ENCODE measurements around the gene DIDO1. TPM values are rescaled to one million over a fixed set of nuclear protein-coding genes. Genes with fewer than 3 reads are reported as not detected.

DIDO1 gene
- total RNA-seq, 1 donor from 2014 or later = 41.6 TPM

DNA sequence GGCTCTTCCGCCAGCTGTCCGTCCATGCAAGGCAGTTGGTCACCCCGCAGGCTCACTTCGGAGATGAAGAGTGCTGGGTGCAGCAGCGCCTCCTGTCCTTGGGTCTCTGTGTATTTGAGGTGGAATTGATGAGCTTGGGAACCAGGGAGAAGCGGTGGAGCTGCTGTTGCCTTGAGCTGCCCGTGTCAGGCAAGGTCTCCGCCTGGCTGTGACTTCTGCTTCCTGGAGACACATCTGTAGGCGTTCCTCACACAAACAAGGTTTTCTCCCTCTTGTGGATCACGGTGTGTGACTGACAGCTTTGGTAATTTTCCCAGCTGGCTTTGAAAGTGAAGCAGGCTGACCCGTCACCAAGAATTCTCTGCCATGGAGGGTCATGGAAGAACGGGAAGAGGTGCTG, 23.7 kb upstream of the DIDO1 start:
- peaks cover 8% of the 10 kb centered on the region for H3K4me1 Mint-ChIP-seq (ENCODE audit: low read depth)
- H3K27me3 Mint-ChIP-seq (ENCODE audit: low read depth) = no peaks in the 10 kb centered on the region
- no peak for DNase-seq (ENCODE audit: low spot score)
- H3K36me3 Mint-ChIP-seq (ENCODE audit: low read depth) = peaks cover 23% of the 10 kb centered on the region
- H3K27ac Mint-ChIP-seq (ENCODE audit: unreplicated experiment) = no peak overlapping the region
- TF ChIP-seq, protein P1, sequence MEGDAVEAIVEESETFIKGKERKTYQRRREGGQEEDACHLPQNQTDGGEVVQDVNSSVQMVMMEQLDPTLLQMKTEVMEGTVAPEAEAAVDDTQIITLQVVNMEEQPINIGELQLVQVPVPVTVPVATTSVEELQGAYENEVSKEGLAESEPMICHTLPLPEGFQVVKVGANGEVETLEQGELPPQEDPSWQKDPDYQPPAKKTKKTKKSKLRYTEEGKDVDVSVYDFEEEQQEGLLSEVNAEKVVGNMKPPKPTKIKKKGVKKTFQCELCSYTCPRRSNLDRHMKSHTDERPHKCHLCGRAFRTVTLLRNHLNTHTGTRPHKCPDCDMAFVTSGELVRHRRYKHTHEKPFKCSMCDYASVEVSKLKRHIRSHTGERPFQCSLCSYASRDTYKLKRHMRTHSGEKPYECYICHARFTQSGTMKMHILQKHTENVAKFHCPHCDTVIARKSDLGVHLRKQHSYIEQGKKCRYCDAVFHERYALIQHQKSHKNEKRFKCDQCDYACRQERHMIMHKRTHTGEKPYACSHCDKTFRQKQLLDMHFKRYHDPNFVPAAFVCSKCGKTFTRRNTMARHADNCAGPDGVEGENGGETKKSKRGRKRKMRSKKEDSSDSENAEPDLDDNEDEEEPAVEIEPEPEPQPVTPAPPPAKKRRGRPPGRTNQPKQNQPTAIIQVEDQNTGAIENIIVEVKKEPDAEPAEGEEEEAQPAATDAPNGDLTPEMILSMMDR (IDR thresholded peaks at IDR 0.05) = no peak
- H3K4me3 Mint-ChIP-seq (ENCODE audit: unreplicated experiment) = no peak overlapping the region
- peaks cover 4% of the 10 kb centered on the region for H3K9me3 Mint-ChIP-seq (ENCODE audit: low read depth)

DNA sequence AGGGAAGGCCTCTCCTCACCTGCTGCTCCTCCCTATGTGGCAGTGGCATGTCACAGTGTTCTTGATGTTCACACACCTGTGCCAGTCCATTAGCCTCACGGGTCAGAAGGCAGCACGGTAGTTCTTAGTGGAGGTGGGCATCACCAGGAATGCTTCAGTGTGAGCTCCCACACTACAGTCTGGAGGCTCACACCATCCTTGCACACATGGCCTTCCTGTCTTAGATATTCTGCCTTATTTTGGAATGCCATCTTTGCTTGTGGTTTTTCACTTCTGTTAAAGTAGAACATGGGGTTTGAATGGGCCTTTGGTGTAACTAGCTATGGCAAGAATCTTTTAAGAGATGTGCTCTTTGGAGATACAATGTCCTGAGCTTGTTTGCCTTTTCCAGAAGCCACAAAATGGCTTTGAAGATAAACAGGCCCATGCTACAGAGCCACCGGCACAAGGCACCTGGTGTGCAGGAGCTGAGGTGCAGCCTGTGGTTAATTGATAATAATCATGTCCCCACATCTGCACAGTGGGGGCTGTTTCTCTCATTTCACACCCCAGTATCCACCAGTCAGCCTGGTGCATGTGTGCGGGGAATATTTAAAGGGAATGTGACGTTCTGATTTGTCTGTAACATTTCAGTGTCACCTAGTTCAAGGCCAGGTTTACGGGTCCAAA, 23.0 kb upstream of the DIDO1 start:
- no peak for DNase-seq (ENCODE audit: low spot score)
- Mint-ChIP-seq H3K4me1 (ENCODE audit: low read depth) (peaks cover 8% of the 10 kb centered on the region), H3K4me3 (ENCODE audit: unreplicated experiment) (no peak overlapping the region), H3K36me3 (ENCODE audit: low read depth) (peaks cover 26% of the 10 kb centered on the region), H3K27ac (ENCODE audit: unreplicated experiment) (no peak overlapping the region), H3K27me3 (ENCODE audit: low read depth) (no peaks in the 10 kb centered on the region), H3K9me3 (ENCODE audit: low read depth) (peaks cover 4% of the 10 kb centered on the region)
- TF ChIP-seq, protein P1 (IDR thresholded peaks at IDR 0.05) = no peak

DNA sequence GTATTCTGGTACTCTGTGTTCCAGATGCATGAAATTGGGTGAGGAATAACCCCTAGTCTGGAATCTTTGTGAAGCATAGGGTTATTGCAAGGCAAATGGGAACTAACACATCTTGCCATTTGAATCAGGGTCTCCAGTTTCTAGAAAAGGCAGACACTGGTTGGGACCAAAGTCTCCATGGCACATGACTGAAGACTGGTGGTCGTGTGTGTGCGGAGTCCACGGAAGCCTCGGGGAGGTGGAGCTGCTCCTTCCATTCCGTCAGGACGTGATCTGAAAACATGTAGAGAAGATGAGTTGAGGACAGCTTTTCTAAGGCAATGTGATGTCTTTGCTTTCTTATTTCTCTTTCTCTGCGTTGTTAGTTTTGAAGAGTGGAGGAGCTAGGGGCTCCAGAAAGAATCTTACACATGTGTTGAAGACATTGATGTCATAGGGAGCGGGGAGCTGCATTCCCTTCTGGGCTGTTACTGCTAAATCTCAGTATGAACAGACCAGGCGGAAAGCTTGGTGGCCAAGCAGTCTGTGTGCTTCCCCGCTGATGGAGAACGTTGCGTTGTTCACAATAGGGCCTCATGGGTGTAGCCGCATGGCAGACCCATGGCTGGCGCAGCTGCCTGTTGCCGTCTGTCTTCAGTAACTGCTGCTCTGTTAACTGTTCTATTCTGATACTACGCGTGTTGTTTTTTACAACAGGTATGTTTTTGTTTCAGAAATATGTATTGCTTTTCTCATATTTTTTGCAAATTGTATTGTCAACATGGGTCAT, 21.4 kb upstream of the DIDO1 start:
- H3K27ac Mint-ChIP-seq (ENCODE audit: unreplicated experiment) = no peak overlapping the region
- H3K9me3 Mint-ChIP-seq (ENCODE audit: low read depth) = peaks cover 4% of the 10 kb centered on the region
- DNase-seq (ENCODE audit: low spot score) = no peak
- H3K27me3 Mint-ChIP-seq (ENCODE audit: low read depth) = no peaks in the 10 kb centered on the region
- TF ChIP-seq, protein P1 (IDR thresholded peaks at IDR 0.05) = no peak
- no peaks in the 10 kb centered on the region for H3K4me1 Mint-ChIP-seq (ENCODE audit: low read depth)
- H3K36me3 Mint-ChIP-seq (ENCODE audit: low read depth) = peaks cover 34% of the 10 kb centered on the region
- H3K4me3 Mint-ChIP-seq (ENCODE audit: unreplicated experiment) = no peak overlapping the region

DNA sequence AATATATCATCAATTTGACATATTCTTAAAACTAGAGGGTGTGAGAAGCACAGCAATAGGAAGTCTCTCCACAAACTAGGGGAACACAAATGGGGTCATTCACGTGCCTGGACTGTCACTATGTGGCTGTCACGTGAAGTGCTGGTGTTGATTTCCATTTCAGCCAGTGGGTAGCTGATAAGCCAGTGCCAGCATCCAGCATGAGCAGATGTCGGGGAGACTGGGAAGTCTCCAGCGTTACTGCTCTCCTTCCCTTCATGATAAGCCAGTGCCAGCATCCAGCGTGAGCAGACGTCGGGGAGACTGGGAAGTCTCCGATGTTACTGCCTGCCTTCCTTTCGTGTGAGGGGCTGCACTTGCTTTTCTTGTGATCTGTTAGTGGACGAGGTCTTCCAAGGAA, 20.6 kb upstream of the DIDO1 start:
- peaks cover 3% of the 10 kb centered on the region for H3K4me1 Mint-ChIP-seq (ENCODE audit: low read depth)
- DNase-seq (ENCODE audit: low spot score) = no peak
- H3K36me3 Mint-ChIP-seq (ENCODE audit: low read depth) = peaks cover 34% of the 10 kb centered on the region
- no peaks in the 10 kb centered on the region for H3K27me3 Mint-ChIP-seq (ENCODE audit: low read depth)
- H3K9me3 Mint-ChIP-seq (ENCODE audit: low read depth) = peaks cover 4% of the 10 kb centered on the region
- H3K27ac Mint-ChIP-seq (ENCODE audit: unreplicated experiment) = no peak overlapping the region
- no peak overlapping the region for H3K4me3 Mint-ChIP-seq (ENCODE audit: unreplicated experiment)
- TF ChIP-seq, protein P1 (IDR thresholded peaks at IDR 0.05) = no peak

DNA sequence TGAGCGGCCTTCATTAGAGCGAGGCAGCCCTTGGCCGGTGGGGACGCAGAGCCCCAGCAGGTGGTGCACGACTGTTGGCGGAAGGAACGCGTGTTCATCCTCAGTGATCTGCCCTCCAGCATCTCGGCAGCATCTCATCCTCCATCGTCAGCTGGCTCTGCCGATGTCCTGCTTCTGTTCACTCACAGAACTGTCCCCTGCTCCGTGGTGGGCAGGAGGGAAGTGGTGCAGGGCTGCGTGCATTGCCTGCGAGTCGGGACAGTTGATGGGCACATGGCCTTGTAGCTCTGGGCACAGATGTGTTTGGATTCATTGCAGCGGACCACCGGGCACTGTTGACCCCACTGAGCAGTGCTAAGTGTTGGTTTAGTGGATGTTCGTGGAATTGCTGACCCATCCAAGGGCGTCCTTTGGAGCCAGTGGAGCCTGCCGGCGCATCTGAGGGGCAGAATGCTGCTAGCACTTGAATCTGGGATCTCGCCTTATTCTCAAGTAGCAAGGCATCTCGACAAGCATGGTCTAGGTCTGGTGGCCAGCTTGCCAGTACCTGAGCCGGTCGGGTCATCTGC, 19.6 kb upstream of the DIDO1 start:
- Mint-ChIP-seq H3K27me3 (ENCODE audit: low read depth) (no peaks in the 10 kb centered on the region), H3K36me3 (ENCODE audit: low read depth) (peaks cover 34% of the 10 kb centered on the region), H3K4me3 (ENCODE audit: unreplicated experiment) (no peak overlapping the region), H3K4me1 (ENCODE audit: low read depth) (peaks cover 13% of the 10 kb centered on the region), H3K9me3 (ENCODE audit: low read depth) (peaks cover 4% of the 10 kb centered on the region), H3K27ac (ENCODE audit: unreplicated experiment) (no peak overlapping the region)
- TF ChIP-seq, protein P1 (IDR thresholded peaks at IDR 0.05) = no peak
- DNase-seq (ENCODE audit: low spot score) = no peak

Measured in chondrocyte (in vitro differentiated cells).